Cardiac muscle cell (in vitro differentiated cells and primary cell): ENCODE results near the gene MBOAT7. TPM values are rescaled to one million over a fixed set of nuclear protein-coding genes. Genes with fewer than 3 reads are reported as not detected.
A peak's percentile ranks its signal among the peaks of the same experiment; 100 is the strongest.
"Not testable (repeated sequence)": the region's sequence is repeated elsewhere in the genome, so short reads cannot be mapped to it uniquely, and the experiment has no call there.

Experiments used
- DNase-seq, 2 donors: peaks; one replicate each; pipeline versions ENCODE4 v3.0.0 to v3.0.0-alpha.2; 2010 to 2017; ENCODE audit warnings: low read depth in 1 of 2, low spot score in 1 of 2
- H3K27ac ChIP-seq: fragments of 200-600 bp; sonication (generic); 2 replicates; pipeline ENCODE4 v1.5.1; 2016
- H3K27me3 ChIP-seq: fragments of 200-600 bp; sonication (generic); 2 replicates; pipeline ENCODE4 v1.6.0; 2016; ENCODE audit warnings: control low read depth
- H3K36me3 ChIP-seq: fragments of 200-600 bp; sonication (generic); 2 replicates; pipeline ENCODE4 v1.5.1; 2016; ENCODE audit warnings: control low read depth
- H3K4me1 ChIP-seq: fragments of 200-600 bp; sonication (generic); 2 replicates; pipeline ENCODE4 v1.8.1; 2017; ENCODE audit warnings: low read depth, mild to moderate bottlenecking, mixed run types
- H3K4me3 ChIP-seq: fragments of 200-600 bp; sonication (generic); 2 replicates; pipeline ENCODE4 v1.5.1; 2016; ENCODE audit warnings: mild to moderate bottlenecking
- H3K9me3 ChIP-seq: fragments of 200-600 bp; sonication (generic); 2 replicates; pipeline ENCODE4 v1.5.1; 2017; ENCODE audit warnings: low read depth, mild to moderate bottlenecking, control low read depth
- CTCF ChIP-seq: IDR thresholded peaks from 2 replicates; pipeline ENCODE4 v1.5.1; 2012; ENCODE audit warnings: low read depth, mild to moderate bottlenecking, low read length
- polyA plus RNA-seq: library from polyadenylated mRNA; unstranded; fragments of >200 nt; fragmentation: Nextera tagmentation; extraction: Ambion mirVana; gene quantifications from 2 replicates; pipeline ENCODE4 v1.2.1, GENCODE V29; 2016
- total RNA-seq: library from RNA; depleted of rRNA; stranded (reverse); fragments of >200 nt; gene quantifications from 2 replicates; pipeline ENCODE4 v1.2.3, GENCODE V29; 2016

MBOAT7 gene
- total and polyA plus RNA-seq, 2 experiments from 2014 or later, result 118 to 131 TPM

- Histone ChIP-seq H3K27me3 (no peaks in the 10 kb centered on the region), H3K9me3 (no peaks in the 10 kb centered on the region), H3K36me3 (no peaks in the 10 kb centered on the region), H3K4me3 (no peak within 1 kb of the TSS), H3K27ac (no peak within 1 kb of the TSS), H3K4me1 (peaks cover 3% of the 10 kb centered on the region)
- no peak for TF ChIP-seq CTCF
- peak in 1 of 2 donors; percentile 62 for DNase-seq
Measured at GRCh38 chr19:54172471-54173358, 16.7 kb downstream of the MBOAT7 start, which contains the start of gene TMC4. TSS of gene TMC4 (minus strand) at chr19:54173160. CDS start at chr19:54173117, 43 bp downstream.

GRCh38 chr19:54171736-54172431 is 17.5 kb downstream of the MBOAT7 start:
- H3K4me3 ChIP-seq, DNase-seq, H3K4me1 ChIP-seq, H3K27ac ChIP-seq, H3K36me3 ChIP-seq, H3K27me3 ChIP-seq, H3K9me3 ChIP-seq: not testable (repeated sequence)

GRCh38 chr19:54169149-54169740 is 20.1 kb downstream of the MBOAT7 start:
- no peak overlapping the region for H3K27ac ChIP-seq
- peaks cover 3% of the 10 kb centered on the region for H3K4me1 ChIP-seq
- H3K27me3 ChIP-seq, result no peaks in the 10 kb centered on the region
- H3K4me3 ChIP-seq, result no peak overlapping the region
- H3K9me3 ChIP-seq, result no peaks in the 10 kb centered on the region
- TF ChIP-seq CTCF, result no peak
- no peaks in the 10 kb centered on the region for H3K36me3 ChIP-seq
- no peak for DNase-seq

- no peak overlapping the region for H3K27ac ChIP-seq
- H3K4me1 ChIP-seq, result peaks cover 3% of the 10 kb centered on the region
- DNase-seq, result peak; percentile 91 to 93
- peak; percentile 84 for TF ChIP-seq CTCF
- no peaks in the 10 kb centered on the region for H3K36me3 ChIP-seq
- H3K4me3 ChIP-seq, result no peak overlapping the region
- H3K9me3 ChIP-seq, result no peaks in the 10 kb centered on the region
- no peaks in the 10 kb centered on the region for H3K27me3 ChIP-seq
Measured at GRCh38 chr19:54168174-54168917, 21.0 kb downstream of the MBOAT7 start.

GRCh38 chr19:54165222-54165621 is 24.2 kb downstream of the MBOAT7 start:
- TF ChIP-seq CTCF, result no peak
- Histone ChIP-seq H3K36me3 (no peaks in the 10 kb centered on the region), H3K4me1 (peaks cover 5% of the 10 kb centered on the region), H3K4me3 (no peak overlapping the region), H3K27ac (no peak overlapping the region), H3K9me3 (no peaks in the 10 kb centered on the region), H3K27me3 (no peaks in the 10 kb centered on the region)
- no peak for DNase-seq
